Stimulated activated CD8-positive, alpha-beta memory T cell treated with anti-CD3 and anti-CD28 coated beads, Interleukin-15, amount 100 ng/mL, for 24 hours (primary cell): ENCODE results near the gene OSTM1.

Experiments
- DNase-seq: peaks from one replicate; pipeline ENCODE4 v3.0.0-alpha.2; 2020; ENCODE audit warnings: low read depth

The OSTM1 gene

GRCh38 chr6:108100003-108100402 is 25.5 kb upstream of the OSTM1 start:
- DNase-seq = no peak

GRCh38 chr6:108097882-108098281 is 23.3 kb upstream of the OSTM1 start:
- no peak for DNase-seq

- DNase-seq = no peak
Observed at GRCh38 chr6:108093781-108094300, 19.3 kb upstream of the OSTM1 start.

- no peak for DNase-seq
Observed at GRCh38 chr6:108091288-108091687, 16.7 kb upstream of the OSTM1 start.

GRCh38 chr6:108083349-108083748 is 8.8 kb upstream of the OSTM1 start:
- DNase-seq = no peak

GRCh38 chr6:108082539-108082938 is 8.0 kb upstream of the OSTM1 start:
- no peak for DNase-seq

- no peak for DNase-seq
Observed at GRCh38 chr6:108080010-108080780, 5.7 kb upstream of the OSTM1 start.

GRCh38 chr6:108078191-108078590 is 3.6 kb upstream of the OSTM1 start:
- no peak for DNase-seq

GRCh38 chr6:108074057-108074358 is 533 bp downstream of the OSTM1 start:
- no peak for DNase-seq

- no peak for DNase-seq
Observed at GRCh38 chr6:108071736-108072276, 2.7 kb downstream of the OSTM1 start.

GRCh38 chr6:108068618-108069017 is 5.9 kb downstream of the OSTM1 start:
- no peak for DNase-seq

GRCh38 chr6:108068182-108068581 is 6.4 kb downstream of the OSTM1 start:
- no peak for DNase-seq

- no peak for DNase-seq
Observed at GRCh38 chr6:108052706-108053105, 21.8 kb downstream of the OSTM1 start.

- no peak for DNase-seq
Observed at GRCh38 chr6:108051481-108051880, 23.1 kb downstream of the OSTM1 start.

GRCh38 chr6:108039681-108040080 is 34.9 kb downstream of the OSTM1 start:
- DNase-seq = no peak

GRCh38 chr6:108036884-108037283 is 37.7 kb downstream of the OSTM1 start:
- no peak for DNase-seq

GRCh38 chr6:108031968-108032367 is 42.6 kb downstream of the OSTM1 start:
- no peak for DNase-seq

- no peak for DNase-seq
Observed at GRCh38 chr6:108030211-108030610, 44.3 kb downstream of the OSTM1 start.

GRCh38 chr6:108029226-108029921 is 45.2 kb downstream of the OSTM1 start:
- no peak for DNase-seq

- no peak for DNase-seq
Observed at GRCh38 chr6:108027594-108027993, 46.9 kb downstream of the OSTM1 start.

- DNase-seq = no peak
Observed at GRCh38 chr6:108027056-108027455, 47.5 kb downstream of the OSTM1 start.

GRCh38 chr6:108024427-108025073 is 50.0 kb downstream of the OSTM1 start:
- DNase-seq = no peak
